ENCODE measurements around the gene ZNF444.
"Not testable (repeated sequence)": the region's sequence is repeated elsewhere in the genome, so short reads cannot be mapped to it uniquely, and the experiment has no call there.

DNA sequence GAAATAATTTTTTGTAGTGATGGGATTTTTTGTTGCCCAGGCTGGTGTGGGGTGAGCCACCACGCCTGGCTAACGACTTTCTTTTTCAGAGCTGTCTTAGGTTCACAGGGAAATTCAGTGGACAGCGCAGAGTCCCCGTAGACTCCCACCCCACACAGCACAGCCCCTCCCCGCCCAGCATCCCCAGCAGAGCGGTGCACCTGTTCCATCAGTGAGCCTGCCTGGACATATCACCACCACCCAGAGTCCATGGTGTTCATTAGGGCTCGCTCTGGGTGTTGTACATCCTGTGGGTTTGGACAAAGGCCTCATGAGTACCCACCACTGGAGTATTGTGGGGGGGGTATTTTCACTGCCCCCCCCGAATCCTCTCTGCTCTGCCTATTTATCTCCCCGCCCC is 68.9 kb downstream of the ZNF444 start:
- TF ChIP-seq, protein P1, sequence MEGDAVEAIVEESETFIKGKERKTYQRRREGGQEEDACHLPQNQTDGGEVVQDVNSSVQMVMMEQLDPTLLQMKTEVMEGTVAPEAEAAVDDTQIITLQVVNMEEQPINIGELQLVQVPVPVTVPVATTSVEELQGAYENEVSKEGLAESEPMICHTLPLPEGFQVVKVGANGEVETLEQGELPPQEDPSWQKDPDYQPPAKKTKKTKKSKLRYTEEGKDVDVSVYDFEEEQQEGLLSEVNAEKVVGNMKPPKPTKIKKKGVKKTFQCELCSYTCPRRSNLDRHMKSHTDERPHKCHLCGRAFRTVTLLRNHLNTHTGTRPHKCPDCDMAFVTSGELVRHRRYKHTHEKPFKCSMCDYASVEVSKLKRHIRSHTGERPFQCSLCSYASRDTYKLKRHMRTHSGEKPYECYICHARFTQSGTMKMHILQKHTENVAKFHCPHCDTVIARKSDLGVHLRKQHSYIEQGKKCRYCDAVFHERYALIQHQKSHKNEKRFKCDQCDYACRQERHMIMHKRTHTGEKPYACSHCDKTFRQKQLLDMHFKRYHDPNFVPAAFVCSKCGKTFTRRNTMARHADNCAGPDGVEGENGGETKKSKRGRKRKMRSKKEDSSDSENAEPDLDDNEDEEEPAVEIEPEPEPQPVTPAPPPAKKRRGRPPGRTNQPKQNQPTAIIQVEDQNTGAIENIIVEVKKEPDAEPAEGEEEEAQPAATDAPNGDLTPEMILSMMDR (IDR thresholded peaks at IDR 0.05), result not testable (repeated sequence)
- TF ChIP-seq POLR2A (IDR thresholded peaks at IDR 0.05), result not testable (repeated sequence)

All from tibial nerve (tissue), 3 donors.